Common myeloid progenitor, CD34-positive (primary cell): ENCODE data around the gene TMEM115.

Source experiments
- CTCF ChIA-PET: fragments of 350-600 bp; sonication (Branson Sonifier 250); formaldehyde crosslinking; loops from one replicate; lab custom pipeline; 2021; ENCODE audit warnings: antibody characterized with exemption; lab: Charles Lee
- POLR2A ChIA-PET: fragments of 350-600 bp; sonication (Branson Sonifier 250); formaldehyde crosslinking; loops from one replicate; lab custom pipeline; 2021; ENCODE audit warnings: antibody characterized with exemption; lab: Charles Lee
- DNase-seq, 3 donors: peaks; one replicate each; pipeline versions ENCODE4 v3.0.0 to v3.0.0-alpha.2; 2013
- H3K27ac ChIP-seq, 2 experiments: 1 replicate in 1 of 2; 2 replicates in 1 of 2; pipeline ENCODE4 v1.7.0; 2013; ENCODE audit warnings: inconsistent platforms in 2 of 2, low read length in 2 of 2, mild to moderate bottlenecking in 2 of 2, low read depth in 1 of 2, moderate library complexity in 1 of 2; ENCODE audit not compliant: severe bottlenecking in 2 of 2, insufficient read depth in 1 of 2, poor library complexity in 1 of 2
- H3K27me3 ChIP-seq, 5 experiments: replicated peaks in 2 of 5; 1 replicate in 3 of 5; 2 replicates in 2 of 5; pipeline versions ENCODE4 v1.6.1 to v1.7.0; 2013; ENCODE audit warnings: low read length in 4 of 5, mild to moderate bottlenecking in 2 of 5, moderate library complexity in 2 of 5, inconsistent platforms in 1 of 5; ENCODE audit not compliant: insufficient read depth in 5 of 5, control insufficient read depth in 4 of 5
- H3K36me3 ChIP-seq, 4 experiments: 1 replicate in 2 of 4; 2 replicates in 2 of 4; pipeline versions ENCODE4 v1.6.1 to v1.7.0; 2013; ENCODE audit warnings: low read length in 3 of 4, control low read depth in 1 of 4, mild to moderate bottlenecking in 1 of 4; ENCODE audit not compliant: control insufficient read depth in 4 of 4, insufficient read depth in 4 of 4
- H3K4me1 ChIP-seq, 4 experiments: 1 replicate in 3 of 4; 2 replicates in 1 of 4; pipeline versions ENCODE4 v1.6.1 to v1.7.1; 2013; ENCODE audit warnings: low read length in 3 of 4, mild to moderate bottlenecking in 3 of 4, control low read depth in 1 of 4, inconsistent platforms in 1 of 4, moderate library complexity in 1 of 4; ENCODE audit not compliant: control insufficient read depth in 4 of 4, insufficient read depth in 4 of 4; ENCODE audit errors: control extremely low read depth in 1 of 4
- H3K4me3 ChIP-seq, 7 experiments: 1 replicate in 4 of 7; 2 replicates in 3 of 7; pipeline versions ENCODE4 v1.5.1 to v1.7.0; 2013; ENCODE audit warnings: mild to moderate bottlenecking in 7 of 7, low read length in 6 of 7, moderate library complexity in 6 of 7, inconsistent platforms in 2 of 7, low read depth in 2 of 7, control low read depth in 1 of 7; ENCODE audit not compliant: insufficient read depth in 4 of 7, control insufficient read depth in 1 of 7; ENCODE audit errors: extremely low read depth in 1 of 7
- H3K9me3 ChIP-seq, 5 experiments: 1 replicate in 4 of 5; 2 replicates in 1 of 5; pipeline versions ENCODE4 v1.6.1 to v1.7.1; 2013; ENCODE audit warnings: low read length in 4 of 5, mild to moderate bottlenecking in 2 of 5, inconsistent platforms in 1 of 5, low read depth in 1 of 5, moderate library complexity in 1 of 5; ENCODE audit not compliant: control insufficient read depth in 4 of 5, insufficient read depth in 2 of 5; ENCODE audit errors: control extremely low read depth in 1 of 5
- WGBS: methylation state at CpG from one replicate; pipeline ENCODE4 v1.1.5; 2013; ENCODE audit not compliant: insufficient coverage; 5-methylcytosine and 5-hydroxymethylcytosine counted together

TMEM115 gene

GRCh38 chr3:50395070-50395860, 35.9 kb upstream of the TMEM115 start:
- DNase-seq = no peak
- H3K36me3 ChIP-seq = no peaks in the 10 kb centered on the region
- no peak overlapping the region for H3K27ac ChIP-seq
- WGBS = 83% methylated on average over 8 of the region's 10 CpGs
- peaks cover 0 to 10% (median 0%) of the 10 kb centered on the region in 4 experiments for H3K4me1 ChIP-seq
- no peaks in the 10 kb centered on the region for H3K9me3 ChIP-seq
- no peak overlapping the region for H3K4me3 ChIP-seq
- ChIA-PET POLR2A (no interaction called here), CTCF (interaction anchor here (2.2 kb wide), 1 partner anchor 8 kb away, joined by 7 read pairs; no protein-coding TSS in a partner anchor)
- no peaks in the 10 kb centered on the region for H3K27me3 ChIP-seq

- no peaks in the 10 kb centered on the region for H3K9me3 ChIP-seq
- no peak overlapping the region for H3K27ac ChIP-seq
- H3K36me3 ChIP-seq = no peaks in the 10 kb centered on the region
- no peak for DNase-seq
- 97% methylated on average over 3 of the region's 5 CpGs for WGBS
- H3K27me3 ChIP-seq = no peaks in the 10 kb centered on the region
- ChIA-PET POLR2A (no interaction called here), CTCF (interaction anchor here (2.5 kb wide), 1 partner anchor 45 kb away, joined by 10 read pairs; no protein-coding TSS in a partner anchor)
- peaks cover 0 to 10% (median 0%) of the 10 kb centered on the region in 4 experiments for H3K4me1 ChIP-seq
- no peak overlapping the region for H3K4me3 ChIP-seq
Measured at GRCh38 chr3:50393061-50393460, 33.7 kb upstream of the TMEM115 start.

GRCh38 chr3:50392101-50392715, 32.9 kb upstream of the TMEM115 start:
- H3K4me1 ChIP-seq = peaks cover 0 to 10% (median 0%) of the 10 kb centered on the region in 4 experiments
- H3K27me3 ChIP-seq = no peaks in the 10 kb centered on the region
- WGBS = 94% methylated on average over 4 of the region's 5 CpGs
- H3K9me3 ChIP-seq = no peaks in the 10 kb centered on the region
- H3K36me3 ChIP-seq = no peaks in the 10 kb centered on the region
- POLR2A ChIA-PET = no interaction called here
- H3K4me3 ChIP-seq = no peak overlapping the region
- CTCF ChIA-PET = interaction anchor here (0.6 to 4.4 kb wide), 3 partner anchors 40 to 46 kb away, joined by 3 to 28 read pairs (median 10); partner anchors contain the start of gene ZMYND10
- no peak overlapping the region for H3K27ac ChIP-seq
- no peak for DNase-seq

- CTCF ChIA-PET = interaction anchor here (0.8 to 4.4 kb wide), 8 partner anchors 15 to 45 kb away, joined by 3 to 28 read pairs (median 4); partner anchors contain the start of gene ZMYND10
- 94% methylated on average over 10 of the region's 12 CpGs for WGBS
- Histone ChIP-seq H3K36me3 (no peaks in the 10 kb centered on the region), H3K4me1 (peaks cover 0 to 7% (median 2%) of the 10 kb centered on the region in 4 experiments), H3K27me3 (no peaks in the 10 kb centered on the region), H3K4me3 (no peak overlapping the region), H3K9me3 (no peaks in the 10 kb centered on the region), H3K27ac (no peak overlapping the region)
- DNase-seq = peak in 1 of 3 donors; percentile 29
- POLR2A ChIA-PET = no interaction called here
Measured at GRCh38 chr3:50390508-50391224, 31.3 kb upstream of the TMEM115 start.

GRCh38 chr3:50389414-50389767, 30.1 kb upstream of the TMEM115 start:
- H3K9me3 ChIP-seq = no peaks in the 10 kb centered on the region
- POLR2A ChIA-PET = no interaction called here
- WGBS = 96% methylated on average over 6 of the region's 6 CpGs
- peaks cover 0 to 12% (median 9%) of the 10 kb centered on the region in 4 experiments for H3K4me1 ChIP-seq
- no peak overlapping the region for H3K4me3 ChIP-seq
- H3K27ac ChIP-seq = no peak overlapping the region
- H3K27me3 ChIP-seq = peaks cover 0 to 2% (median 0%) of the 10 kb centered on the region in 5 experiments
- no peak for DNase-seq
- no peaks in the 10 kb centered on the region for H3K36me3 ChIP-seq
- CTCF ChIA-PET = interaction anchor here (0.7 to 4.4 kb wide), 5 partner anchors 14 to 153 kb away, joined by 3 to 28 read pairs (median 4); partner anchors contain the start of gene ZMYND10

- peaks cover 0 to 12% (median 9%) of the 10 kb centered on the region in 4 experiments for H3K4me1 ChIP-seq
- no peaks in the 10 kb centered on the region for H3K9me3 ChIP-seq
- no peaks in the 10 kb centered on the region for H3K36me3 ChIP-seq
- DNase-seq = no peak
- H3K4me3 ChIP-seq = no peak overlapping the region
- 81% methylated on average over 10 of the region's 22 CpGs for WGBS
- H3K27ac ChIP-seq = no peak overlapping the region
- ChIA-PET CTCF (interaction anchor here (0.7 to 4.4 kb wide), 5 partner anchors 23 to 153 kb away, joined by 3 to 28 read pairs (median 4); partner anchors contain the start of gene ZMYND10), POLR2A (no interaction called here)
- peaks cover 0 to 2% (median 0%) of the 10 kb centered on the region in 5 experiments for H3K27me3 ChIP-seq
Measured at GRCh38 chr3:50388720-50389413, 29.5 kb upstream of the TMEM115 start.
